ENCODE results near the gene CDA. TPM values are rescaled to one million over a fixed set of nuclear protein-coding genes. Genes with fewer than 3 reads are reported as not detected.

Gene CDA
- total RNA-seq, 4 donors from 2014 or later = 5.3 to 24.1 (median 18.5) TPM

- intact Hi-C loops (cut with DNase I; ENCODE audit: low total_unique reads) = loop anchor here (5.0 kb wide), 1 partner anchor 108 kb away; no protein-coding TSS in a partner anchor
- no peak for TF ChIP-seq POLR2A (IDR thresholded peaks at IDR 0.05)
- TF ChIP-seq, protein P1, sequence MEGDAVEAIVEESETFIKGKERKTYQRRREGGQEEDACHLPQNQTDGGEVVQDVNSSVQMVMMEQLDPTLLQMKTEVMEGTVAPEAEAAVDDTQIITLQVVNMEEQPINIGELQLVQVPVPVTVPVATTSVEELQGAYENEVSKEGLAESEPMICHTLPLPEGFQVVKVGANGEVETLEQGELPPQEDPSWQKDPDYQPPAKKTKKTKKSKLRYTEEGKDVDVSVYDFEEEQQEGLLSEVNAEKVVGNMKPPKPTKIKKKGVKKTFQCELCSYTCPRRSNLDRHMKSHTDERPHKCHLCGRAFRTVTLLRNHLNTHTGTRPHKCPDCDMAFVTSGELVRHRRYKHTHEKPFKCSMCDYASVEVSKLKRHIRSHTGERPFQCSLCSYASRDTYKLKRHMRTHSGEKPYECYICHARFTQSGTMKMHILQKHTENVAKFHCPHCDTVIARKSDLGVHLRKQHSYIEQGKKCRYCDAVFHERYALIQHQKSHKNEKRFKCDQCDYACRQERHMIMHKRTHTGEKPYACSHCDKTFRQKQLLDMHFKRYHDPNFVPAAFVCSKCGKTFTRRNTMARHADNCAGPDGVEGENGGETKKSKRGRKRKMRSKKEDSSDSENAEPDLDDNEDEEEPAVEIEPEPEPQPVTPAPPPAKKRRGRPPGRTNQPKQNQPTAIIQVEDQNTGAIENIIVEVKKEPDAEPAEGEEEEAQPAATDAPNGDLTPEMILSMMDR (IDR thresholded peaks at IDR 0.05) = no peak
- no peak overlapping the region for H3K4me3 ChIP-seq (ENCODE audit: low read depth, poor library complexity, severe bottlenecking)
- 47 to 49% methylated on average over 4 of the region's 4 CpGs for WGBS, 2 donors
- DNase-seq (ENCODE audit: low spot score in 2 of 2) = no peak
These were observed 41.8 kb downstream of the CDA start for GRCh38 chr1:20630729-20631128.

DNA sequence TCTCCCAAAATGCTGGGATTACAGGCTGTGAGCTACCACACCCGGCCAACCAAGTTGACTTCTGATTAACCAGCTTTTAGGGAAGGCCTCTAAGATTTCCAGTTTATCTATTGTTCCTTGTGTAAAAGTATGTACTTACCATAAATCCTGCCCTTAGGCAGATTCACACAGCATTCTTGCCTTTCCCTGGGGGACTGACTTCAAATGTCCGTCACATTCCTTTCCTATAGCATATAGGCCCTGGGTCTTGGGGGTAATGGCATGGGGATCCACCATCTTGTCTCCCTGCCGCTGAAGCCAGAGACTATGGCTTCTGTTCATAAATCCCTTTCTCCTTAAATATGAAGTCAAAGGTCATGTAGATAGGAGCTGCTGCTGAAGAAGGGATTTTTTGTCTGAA, 43.5 kb downstream of the CDA start:
- intact Hi-C loops (cut with DNase I; ENCODE audit: low total_unique reads) = loop anchor here (5.0 kb wide), 1 partner anchor 110 kb away; no protein-coding TSS in a partner anchor
- TF ChIP-seq, protein P1 (IDR thresholded peaks at IDR 0.05) = no peak
- no peak for TF ChIP-seq POLR2A (IDR thresholded peaks at IDR 0.05)

GRCh38 chr1:20633190-20634064, 44.5 kb downstream of the CDA start, which contains the start of gene PINK1:
PINK1 (plus strand) TSS chr1:20633458; CDS start chr1:20633549, 91 bp downstream.
- intact Hi-C loops (cut with DNase I; ENCODE audit: low total_unique reads) = loop anchor here (5.0 kb wide), 1 partner anchor 111 kb away; no protein-coding TSS in a partner anchor
- peak in 1 of 2 donors; percentile 68 for TF ChIP-seq POLR2A (IDR thresholded peaks at IDR 0.05)
- TF ChIP-seq, protein P1 (IDR thresholded peaks at IDR 0.05) = peak in 2 of 3 donors; percentile 93 to 98
- peak; percentile 76 to 96 for DNase-seq (ENCODE audit: low spot score in 2 of 2)
- WGBS, 2 donors = 1 to 2% methylated on average over 42 to 50 of the region's 93 CpGs
- H3K4me3 ChIP-seq (ENCODE audit: low read depth, poor library complexity, severe bottlenecking) = peak within 1 kb of the TSS; percentile 99

More for the DNA sequence above, 43.5 kb downstream of the CDA start:
- 81 to 88% methylated on average over 3 of the region's 3 CpGs for WGBS, 2 donors
- DNase-seq (ENCODE audit: low spot score in 2 of 2) = no peak
- H3K4me3 ChIP-seq (ENCODE audit: low read depth, poor library complexity, severe bottlenecking) = no peak overlapping the region

DNA sequence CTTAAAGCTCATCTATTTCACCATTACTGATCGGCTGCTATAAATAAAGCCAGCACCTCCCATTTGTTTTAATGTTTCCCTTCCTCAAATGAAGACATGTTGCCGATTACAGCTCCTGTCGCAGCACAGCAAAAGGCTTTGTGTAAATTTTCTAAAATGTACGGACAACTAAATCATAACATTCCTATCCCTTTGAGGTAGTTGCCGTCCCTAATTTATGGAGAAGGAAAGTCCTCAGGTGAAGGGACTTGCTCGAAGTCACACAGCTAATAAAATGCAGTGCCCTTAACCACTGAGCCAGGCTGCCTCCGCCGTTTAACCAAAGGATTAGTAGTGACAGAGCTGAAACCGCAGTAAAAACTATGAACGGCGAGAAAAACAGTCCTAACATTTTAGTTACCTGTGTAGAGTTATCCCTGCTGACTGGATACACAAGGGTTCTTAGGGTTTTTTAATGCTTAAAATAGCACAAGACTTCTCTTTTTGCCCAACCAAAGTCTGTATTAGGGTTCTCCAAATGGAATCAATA, 45.2 kb downstream of the CDA start:
- TF ChIP-seq, protein P1 (IDR thresholded peaks at IDR 0.05) = no peak
- TF ChIP-seq POLR2A (IDR thresholded peaks at IDR 0.05) = no peak
- 1 to 2% methylated on average over 11 of the region's 11 CpGs for WGBS, 2 donors
- intact Hi-C loops (cut with DNase I; ENCODE audit: low total_unique reads) = loop anchor here (5.0 kb wide), 1 partner anchor 112 kb away; no protein-coding TSS in a partner anchor
- DNase-seq (ENCODE audit: low spot score in 2 of 2) = no peak
- H3K4me3 ChIP-seq (ENCODE audit: low read depth, poor library complexity, severe bottlenecking) = peak overlapping the region; percentile 99

GRCh38 chr1:20634594-20635084, 45.7 kb downstream of the CDA start:
- WGBS, 2 donors = 6 to 20% methylated on average over 4 of the region's 4 CpGs

More at GRCh38 chr1:20634594-20635084, 45.7 kb downstream of the CDA start:
- TF ChIP-seq POLR2A (IDR thresholded peaks at IDR 0.05) = no peak
- TF ChIP-seq, protein P1 (IDR thresholded peaks at IDR 0.05) = no peak
- peak in 1 of 2 donors; percentile 31 for DNase-seq (ENCODE audit: low spot score in 2 of 2)
- intact Hi-C loops (cut with DNase I; ENCODE audit: low total_unique reads) = loop anchor here (5.0 kb wide), 1 partner anchor 112 kb away; no protein-coding TSS in a partner anchor
- H3K4me3 ChIP-seq (ENCODE audit: low read depth, poor library complexity, severe bottlenecking) = no peak overlapping the region
